ENCODE data around the gene RNF144A. TPM values are rescaled to one million over a fixed set of nuclear protein-coding genes. Genes with fewer than 3 reads are reported as not detected.
A peak's percentile ranks its signal among the peaks of the same experiment; 100 is the strongest.

Gene RNF144A
- total and polyA plus RNA-seq, 2 donors (not counting 1 experiment from before 2014, with no cell fraction given): 0.17 to 0.24 TPM

DNA sequence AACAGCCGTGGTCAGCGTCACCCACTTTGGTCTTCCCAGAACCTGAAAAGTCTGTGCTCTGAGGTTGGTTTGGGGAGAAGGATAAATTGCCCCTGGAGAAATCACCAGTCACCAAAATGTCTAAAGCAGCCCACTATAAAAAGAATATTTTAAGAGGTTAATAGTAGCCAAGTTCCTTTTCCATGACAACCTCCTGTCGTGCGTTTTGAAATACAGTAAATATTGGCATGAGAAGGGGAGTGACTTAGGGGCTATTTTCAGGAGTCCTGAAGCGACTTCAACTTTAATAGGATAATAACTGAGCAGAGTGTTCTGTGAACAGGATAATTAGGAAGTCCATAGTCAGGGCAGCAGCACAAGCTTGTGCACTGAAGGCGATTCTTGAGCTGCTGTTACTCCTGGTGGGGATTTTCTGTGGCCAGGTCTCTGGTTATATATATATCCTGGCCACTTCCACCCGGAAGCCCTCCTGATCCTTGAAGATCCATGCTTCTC, 49.3 kb downstream of the RNF144A start:
- H3K79me2 ChIP-seq (ENCODE audit: control insufficient read depth, insufficient read depth, low read length): no peaks in the 10 kb centered on the region
- no peaks in the 10 kb centered on the region for H3K36me3 ChIP-seq (ENCODE audit: control insufficient read depth, insufficient read depth, low read length)
- no peak overlapping the region for H3K27ac ChIP-seq (ENCODE audit: insufficient read depth, low read length)
- H2AFZ ChIP-seq (ENCODE audit: low read length): no peak overlapping the region
- H3K9ac ChIP-seq (ENCODE audit: insufficient read depth, low read length): no peak overlapping the region
- H3K27me3 ChIP-seq (ENCODE audit: control insufficient read depth, insufficient read depth, low read length): no peaks in the 10 kb centered on the region
- H3K4me1 ChIP-seq (ENCODE audit: control insufficient read depth, extremely low read depth, insufficient read depth, low read length): no peaks in the 10 kb centered on the region
- no peaks in the 10 kb centered on the region for H4K20me1 ChIP-seq (ENCODE audit: control insufficient read depth, extremely low read depth, insufficient read depth, low read length)
- TF ChIP-seq EZH2 (IDR thresholded peaks at IDR 0.05; ENCODE audit: low read length, missing control alignments): no peak
- TF ChIP-seq, protein P1, sequence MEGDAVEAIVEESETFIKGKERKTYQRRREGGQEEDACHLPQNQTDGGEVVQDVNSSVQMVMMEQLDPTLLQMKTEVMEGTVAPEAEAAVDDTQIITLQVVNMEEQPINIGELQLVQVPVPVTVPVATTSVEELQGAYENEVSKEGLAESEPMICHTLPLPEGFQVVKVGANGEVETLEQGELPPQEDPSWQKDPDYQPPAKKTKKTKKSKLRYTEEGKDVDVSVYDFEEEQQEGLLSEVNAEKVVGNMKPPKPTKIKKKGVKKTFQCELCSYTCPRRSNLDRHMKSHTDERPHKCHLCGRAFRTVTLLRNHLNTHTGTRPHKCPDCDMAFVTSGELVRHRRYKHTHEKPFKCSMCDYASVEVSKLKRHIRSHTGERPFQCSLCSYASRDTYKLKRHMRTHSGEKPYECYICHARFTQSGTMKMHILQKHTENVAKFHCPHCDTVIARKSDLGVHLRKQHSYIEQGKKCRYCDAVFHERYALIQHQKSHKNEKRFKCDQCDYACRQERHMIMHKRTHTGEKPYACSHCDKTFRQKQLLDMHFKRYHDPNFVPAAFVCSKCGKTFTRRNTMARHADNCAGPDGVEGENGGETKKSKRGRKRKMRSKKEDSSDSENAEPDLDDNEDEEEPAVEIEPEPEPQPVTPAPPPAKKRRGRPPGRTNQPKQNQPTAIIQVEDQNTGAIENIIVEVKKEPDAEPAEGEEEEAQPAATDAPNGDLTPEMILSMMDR (conservative IDR thresholded peaks at IDR 0.05 in 1 of 2, IDR thresholded peaks at IDR 0.05 in 1 of 2; ENCODE audit: low read depth in 1 of 2, low read length in 2 of 2): no peak
- H3K9me3 ChIP-seq (ENCODE audit: control insufficient read depth, insufficient read depth, low read depth, low read length): no peaks in the 10 kb centered on the region
- no peak for DNase-seq (ENCODE audit: low read depth in 2 of 2)
- no peak overlapping the region for H3K4me3 ChIP-seq (replicated peaks in 1 of 4; ENCODE audit: control extremely low read depth in 1 of 4, insufficient read depth in 1 of 4, low read depth in 3 of 4, low read length in 4 of 4)
- no peak overlapping the region for H3K4me2 ChIP-seq (ENCODE audit: extremely low read depth, insufficient read depth, low read length)

DNA sequence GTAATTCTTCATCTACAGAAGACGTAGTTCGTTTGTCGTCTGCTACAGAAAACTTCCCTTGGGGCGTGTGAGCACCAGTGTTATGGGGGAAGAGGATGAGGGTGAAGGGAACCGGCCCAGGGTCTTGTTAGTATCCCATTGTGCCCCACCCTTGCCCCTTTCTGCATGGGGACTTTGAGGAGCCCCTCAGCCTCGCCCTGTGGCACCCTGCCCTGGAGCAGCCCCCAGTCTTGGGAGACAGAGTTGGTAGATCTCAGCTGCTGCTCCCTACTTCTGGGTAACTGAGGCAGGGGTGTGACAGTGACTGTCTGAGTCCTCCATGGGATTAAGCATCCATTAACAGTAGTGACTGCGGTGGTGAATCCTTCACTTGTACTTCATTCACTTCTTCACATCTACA, 50.1 kb downstream of the RNF144A start:
- H3K27me3 ChIP-seq (ENCODE audit: control insufficient read depth, insufficient read depth, low read length): no peaks in the 10 kb centered on the region
- no peak overlapping the region for H3K4me2 ChIP-seq (ENCODE audit: extremely low read depth, insufficient read depth, low read length)
- DNase-seq (ENCODE audit: low read depth in 2 of 2): no peak
- no peaks in the 10 kb centered on the region for H3K4me1 ChIP-seq (ENCODE audit: control insufficient read depth, extremely low read depth, insufficient read depth, low read length)
- no peaks in the 10 kb centered on the region for H4K20me1 ChIP-seq (ENCODE audit: control insufficient read depth, extremely low read depth, insufficient read depth, low read length)
- no peaks in the 10 kb centered on the region for H3K79me2 ChIP-seq (ENCODE audit: control insufficient read depth, insufficient read depth, low read length)
- no peaks in the 10 kb centered on the region for H3K9me3 ChIP-seq (ENCODE audit: control insufficient read depth, insufficient read depth, low read depth, low read length)
- H2AFZ ChIP-seq (ENCODE audit: low read length): no peak overlapping the region
- TF ChIP-seq EZH2 (IDR thresholded peaks at IDR 0.05; ENCODE audit: low read length, missing control alignments): no peak
- TF ChIP-seq, protein P1 (conservative IDR thresholded peaks at IDR 0.05 in 1 of 2, IDR thresholded peaks at IDR 0.05 in 1 of 2; ENCODE audit: low read depth in 1 of 2, low read length in 2 of 2): no peak
- H3K9ac ChIP-seq (ENCODE audit: insufficient read depth, low read length): no peak overlapping the region
- no peak overlapping the region for H3K27ac ChIP-seq (ENCODE audit: insufficient read depth, low read length)
- no peak overlapping the region for H3K4me3 ChIP-seq (replicated peaks in 1 of 4; ENCODE audit: control extremely low read depth in 1 of 4, insufficient read depth in 1 of 4, low read depth in 3 of 4, low read length in 4 of 4)
- no peaks in the 10 kb centered on the region for H3K36me3 ChIP-seq (ENCODE audit: control insufficient read depth, insufficient read depth, low read length)

DNA sequence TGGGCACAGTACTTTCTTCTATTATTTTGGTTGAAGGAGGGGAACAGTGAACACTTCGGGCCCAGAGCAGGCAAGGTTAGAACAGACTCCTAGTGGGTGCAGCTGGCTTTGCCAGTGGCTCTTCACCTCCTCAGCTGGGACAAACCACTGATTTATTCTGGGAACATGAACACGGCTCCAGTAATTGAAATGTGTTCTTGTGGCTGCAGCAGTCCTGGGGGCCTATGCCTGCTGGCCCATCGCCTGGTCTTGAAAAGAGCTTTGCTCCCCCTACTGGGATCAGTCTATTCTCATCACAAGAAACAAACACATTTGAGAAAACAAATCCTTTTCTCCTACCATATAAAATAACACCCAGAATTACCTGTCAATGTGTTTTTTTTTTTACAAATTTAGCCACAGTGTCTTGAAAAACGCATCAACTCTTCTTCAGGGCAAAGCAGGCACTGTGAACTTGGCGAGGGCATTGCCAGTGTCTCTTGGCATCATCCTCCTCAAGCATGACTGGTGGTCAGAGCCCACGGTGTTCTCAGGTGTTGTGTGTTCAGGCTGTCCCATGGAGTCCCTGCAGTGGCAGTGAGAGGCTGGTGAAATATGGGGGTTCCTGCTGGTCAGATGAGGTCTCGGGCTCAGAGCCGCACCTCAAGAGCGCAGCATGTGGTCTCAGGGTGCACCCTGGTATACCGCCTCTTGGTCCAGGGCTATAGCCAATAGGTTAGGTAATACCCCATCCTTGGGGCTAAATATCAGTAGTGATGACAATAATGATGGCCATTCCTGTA, 51.3 kb downstream of the RNF144A start:
- no peak overlapping the region for H3K27ac ChIP-seq (ENCODE audit: insufficient read depth, low read length)
- no peaks in the 10 kb centered on the region for H3K27me3 ChIP-seq (ENCODE audit: control insufficient read depth, insufficient read depth, low read length)
- H4K20me1 ChIP-seq (ENCODE audit: control insufficient read depth, extremely low read depth, insufficient read depth, low read length): no peaks in the 10 kb centered on the region
- no peak overlapping the region for H3K4me2 ChIP-seq (ENCODE audit: extremely low read depth, insufficient read depth, low read length)
- no peaks in the 10 kb centered on the region for H3K36me3 ChIP-seq (ENCODE audit: control insufficient read depth, insufficient read depth, low read length)
- no peak overlapping the region for H3K4me3 ChIP-seq (replicated peaks in 1 of 4; ENCODE audit: control extremely low read depth in 1 of 4, insufficient read depth in 1 of 4, low read depth in 3 of 4, low read length in 4 of 4)
- no peaks in the 10 kb centered on the region for H3K9me3 ChIP-seq (ENCODE audit: control insufficient read depth, insufficient read depth, low read depth, low read length)
- H2AFZ ChIP-seq (ENCODE audit: low read length): no peak overlapping the region
- no peak for TF ChIP-seq EZH2 (IDR thresholded peaks at IDR 0.05; ENCODE audit: low read length, missing control alignments)
- TF ChIP-seq, protein P1 (conservative IDR thresholded peaks at IDR 0.05 in 1 of 2, IDR thresholded peaks at IDR 0.05 in 1 of 2; ENCODE audit: low read depth in 1 of 2, low read length in 2 of 2): no peak
- peak in 1 of 2 donors; percentile 41 for DNase-seq (ENCODE audit: low read depth in 2 of 2)
- H3K4me1 ChIP-seq (ENCODE audit: control insufficient read depth, extremely low read depth, insufficient read depth, low read length): no peaks in the 10 kb centered on the region
- no peaks in the 10 kb centered on the region for H3K79me2 ChIP-seq (ENCODE audit: control insufficient read depth, insufficient read depth, low read length)
- no peak overlapping the region for H3K9ac ChIP-seq (ENCODE audit: insufficient read depth, low read length)
